ENCODE results near the gene CEP104.

GRCh38 chr1:3841491-3841890, 15.5 kb downstream of the CEP104 start:
- TF ChIP-seq CTCF (IDR thresholded peaks at IDR 0.05) (no peak), POLR2A (IDR thresholded peaks at IDR 0.05) (no peak), EP300 (IDR thresholded peaks at IDR 0.05) (no peak)

Measured in suprapubic skin (tissue), 3 donors.